ENCODE measurements around the gene CCND1.

DNA sequence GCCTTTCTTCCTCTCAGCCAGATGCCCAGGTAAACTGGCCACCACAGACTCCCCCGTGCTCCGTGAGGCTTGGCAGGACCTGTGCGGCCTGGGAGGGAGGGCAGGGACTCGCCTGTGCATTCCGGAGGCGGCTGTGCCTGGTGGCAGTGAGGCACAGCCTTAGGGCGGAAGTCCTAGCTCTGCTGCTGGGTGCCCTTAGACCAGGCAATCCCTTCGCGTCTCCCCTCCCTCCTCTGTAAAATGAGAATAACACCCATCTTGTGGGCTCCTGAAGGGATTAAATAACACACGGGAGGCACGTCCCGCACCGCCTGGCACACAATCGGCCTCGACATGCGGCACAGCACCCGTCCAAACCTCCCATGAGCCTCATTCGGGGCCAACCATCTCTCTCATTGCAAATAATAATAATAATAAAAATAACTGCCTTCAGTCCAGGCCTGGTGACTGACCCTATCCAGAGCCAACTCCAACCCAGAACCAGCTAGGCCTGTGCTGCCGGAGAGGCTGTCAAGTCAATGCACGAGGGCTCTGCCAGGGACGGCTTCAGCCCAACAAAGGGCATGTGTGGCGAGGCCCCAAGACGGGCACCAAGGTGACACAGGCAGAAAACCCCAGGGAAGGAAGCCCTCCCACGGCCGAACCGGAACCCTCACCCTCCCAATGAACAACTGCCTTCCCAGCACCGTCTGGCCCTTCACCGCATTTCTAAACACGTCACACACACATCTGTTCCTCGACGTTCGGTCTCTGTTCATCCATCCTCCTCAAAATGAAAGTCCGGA is 26.0 kb downstream of the CCND1 start:
- TF ChIP-seq, protein P1, sequence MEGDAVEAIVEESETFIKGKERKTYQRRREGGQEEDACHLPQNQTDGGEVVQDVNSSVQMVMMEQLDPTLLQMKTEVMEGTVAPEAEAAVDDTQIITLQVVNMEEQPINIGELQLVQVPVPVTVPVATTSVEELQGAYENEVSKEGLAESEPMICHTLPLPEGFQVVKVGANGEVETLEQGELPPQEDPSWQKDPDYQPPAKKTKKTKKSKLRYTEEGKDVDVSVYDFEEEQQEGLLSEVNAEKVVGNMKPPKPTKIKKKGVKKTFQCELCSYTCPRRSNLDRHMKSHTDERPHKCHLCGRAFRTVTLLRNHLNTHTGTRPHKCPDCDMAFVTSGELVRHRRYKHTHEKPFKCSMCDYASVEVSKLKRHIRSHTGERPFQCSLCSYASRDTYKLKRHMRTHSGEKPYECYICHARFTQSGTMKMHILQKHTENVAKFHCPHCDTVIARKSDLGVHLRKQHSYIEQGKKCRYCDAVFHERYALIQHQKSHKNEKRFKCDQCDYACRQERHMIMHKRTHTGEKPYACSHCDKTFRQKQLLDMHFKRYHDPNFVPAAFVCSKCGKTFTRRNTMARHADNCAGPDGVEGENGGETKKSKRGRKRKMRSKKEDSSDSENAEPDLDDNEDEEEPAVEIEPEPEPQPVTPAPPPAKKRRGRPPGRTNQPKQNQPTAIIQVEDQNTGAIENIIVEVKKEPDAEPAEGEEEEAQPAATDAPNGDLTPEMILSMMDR (IDR thresholded peaks at IDR 0.05; ENCODE audit: control extremely low read depth in 1 of 3, insufficient read depth in 1 of 3, low read depth in 1 of 3, low read length in 3 of 3) = no peak
- no peak for TF ChIP-seq EZH2 (IDR thresholded peaks at IDR 0.05; ENCODE audit: low read depth, low read length, severe bottlenecking)
- no peak for TF ChIP-seq ZNF274 (IDR thresholded peaks at IDR 0.05; ENCODE audit: borderline replicate concordance, extremely low read depth, low read length)
- no peak for TF ChIP-seq CEBPB (IDR thresholded peaks at IDR 0.05; ENCODE audit: low read depth, low read length)
- no peak for TF ChIP-seq POLR2A (IDR thresholded peaks at IDR 0.05; ENCODE audit: control extremely low read depth in 1 of 2, low read depth in 2 of 2, low read length in 2 of 2)
- no peak for TF ChIP-seq GABPA (IDR thresholded peaks at IDR 0.05; ENCODE audit: borderline replicate concordance, insufficient read depth, low read length)

Measured in H1 (cell line).